NCI-H2081 treated with DMSO at 0.1 percent for 48 hours (cell line): ENCODE measurements around the gene AP3S1.
"Not testable (repeated sequence)": the region's sequence is repeated elsewhere in the genome, so short reads cannot be mapped to it uniquely, and the experiment has no call there.

Source experiments
- DNase-seq: peaks from one replicate; lab custom pipeline; 2025; lab: John Stamatoyannopoulos, UW

Gene AP3S1

GRCh38 chr5:115872447-115872846 is 30.7 kb downstream of the AP3S1 start:
- DNase-seq: no peak

GRCh38 chr5:115873392-115873791 is 31.7 kb downstream of the AP3S1 start:
- DNase-seq: no peak

GRCh38 chr5:115875447-115875846 is 33.7 kb downstream of the AP3S1 start:
- DNase-seq: no peak

GRCh38 chr5:115877342-115877741 is 35.6 kb downstream of the AP3S1 start:
- DNase-seq: not testable (repeated sequence)

GRCh38 chr5:115882434-115882833 is 40.7 kb downstream of the AP3S1 start:
- not testable (repeated sequence) for DNase-seq

GRCh38 chr5:115884704-115885103 is 43.0 kb downstream of the AP3S1 start:
- DNase-seq: no peak

GRCh38 chr5:115885208-115885607 is 43.5 kb downstream of the AP3S1 start:
- DNase-seq: not testable (repeated sequence)

GRCh38 chr5:115888027-115888426 is 46.3 kb downstream of the AP3S1 start:
- DNase-seq: no peak

GRCh38 chr5:115892021-115892420 is 50.3 kb downstream of the AP3S1 start:
- no peak for DNase-seq

GRCh38 chr5:115894342-115894741 is 52.6 kb downstream of the AP3S1 start:
- DNase-seq: no peak

GRCh38 chr5:115895821-115896220 is 54.1 kb downstream of the AP3S1 start:
- DNase-seq: no peak

- no peak for DNase-seq
These were observed 56.9 kb downstream of the AP3S1 start for GRCh38 chr5:115898656-115899055.

- DNase-seq: no peak
These were observed 65.4 kb downstream of the AP3S1 start for GRCh38 chr5:115907177-115907576.

- not testable (repeated sequence) for DNase-seq
These were observed 72.1 kb downstream of the AP3S1 start for GRCh38 chr5:115913623-115914400.

GRCh38 chr5:115920171-115920725 is 78.5 kb downstream of the AP3S1 start:
- no peak for DNase-seq

- DNase-seq: not testable (repeated sequence)
These were observed 87.1 kb downstream of the AP3S1 start for GRCh38 chr5:115928578-115929407.

- DNase-seq: not testable (repeated sequence)
These were observed 88.4 kb downstream of the AP3S1 start for GRCh38 chr5:115930171-115930570.

GRCh38 chr5:115930630-115931337 is 89.0 kb downstream of the AP3S1 start:
- DNase-seq: no peak

GRCh38 chr5:115932991-115933390 is 91.3 kb downstream of the AP3S1 start:
- DNase-seq: no peak

GRCh38 chr5:115934388-115934974 is 92.7 kb downstream of the AP3S1 start:
- no peak for DNase-seq

- DNase-seq: no peak
These were observed 94.3 kb downstream of the AP3S1 start for GRCh38 chr5:115936031-115936430.

GRCh38 chr5:115939059-115939458 is 97.3 kb downstream of the AP3S1 start:
- DNase-seq: no peak
